Caco-2 (cell line): ENCODE results near the gene CCR5AS.

Source experiments
- BruUV-seq: library from RNA; stranded (reverse); fragments of 400-500 nt; replicated peaks from 2 replicates; lab custom pipeline; 2021; lab: Mats Ljungman, UMichigan
- CTCF ChIA-PET: fragments of 300-600 bp; sonication (Branson Sonifier 250); formaldehyde crosslinking; loops from one replicate; lab custom pipeline; 2022; ENCODE audit warnings: antibody characterized with exemption; lab: Charles Lee
- POLR2A ChIA-PET: fragments of 300-600 bp; sonication (Branson Sonifier 250); formaldehyde crosslinking; loops from one replicate; lab custom pipeline; 2022; ENCODE audit warnings: antibody characterized with exemption; lab: Charles Lee
- DNase-seq, 2 experiments: peaks; one replicate each; pipeline versions ENCODE4 v3.0.0 to v3.0.0-alpha.2; 2020 to 2022
- H3K27me3 ChIP-seq: replicated peaks from 2 replicates; pipeline ENCODE4 v1.6.0; 2011; ENCODE audit warnings: low read length; ENCODE audit not compliant: control insufficient read depth, insufficient read depth
- H3K36me3 ChIP-seq: 2 replicates; pipeline ENCODE4 v1.5.1; 2011; ENCODE audit warnings: low read length; ENCODE audit not compliant: control insufficient read depth, insufficient read depth
- H3K4me1 ChIP-seq: fragments of 250-450 bp; sonication (Bioruptor Pico); 2 replicates; pipeline ENCODE4 v1.5.1; 2020; ENCODE audit warnings: mild to moderate bottlenecking
- H3K4me3 ChIP-seq: 2 replicates; pipeline ENCODE4 v1.5.1; 2011; ENCODE audit warnings: low read depth, mild to moderate bottlenecking, control low read depth, low read length
- H3K9me3 ChIP-seq: fragments of 250-450 bp; sonication (Bioruptor Pico); 2 replicates; pipeline ENCODE4 v1.5.1; 2020; ENCODE audit warnings: mild to moderate bottlenecking, moderate library complexity
- H3K27ac Mint-ChIP-seq: one replicate; pipeline ENCODE4 v1.8.0; 2022; ENCODE audit warnings: mixed read lengths; ENCODE audit not compliant: unreplicated experiment
- H3K27me3 Mint-ChIP-seq: one replicate; pipeline ENCODE4 v1.8.0; 2022; ENCODE audit warnings: mixed read lengths; ENCODE audit not compliant: insufficient read depth, unreplicated experiment
- H3K36me3 Mint-ChIP-seq: one replicate; pipeline ENCODE4 v1.8.0; 2022; ENCODE audit warnings: mild to moderate bottlenecking, mixed read lengths; ENCODE audit not compliant: insufficient read depth, unreplicated experiment
- H3K4me1 Mint-ChIP-seq: one replicate; pipeline ENCODE4 v1.8.0; 2022; ENCODE audit warnings: low read depth, mixed read lengths; ENCODE audit not compliant: unreplicated experiment
- H3K4me3 Mint-ChIP-seq: one replicate; pipeline ENCODE4 v1.8.0; 2022; ENCODE audit warnings: mild to moderate bottlenecking, moderate library complexity, mixed read lengths; ENCODE audit not compliant: unreplicated experiment
- H3K9me3 Mint-ChIP-seq: one replicate; pipeline ENCODE4 v1.8.0; 2022; ENCODE audit warnings: mixed read lengths; ENCODE audit not compliant: unreplicated experiment
- CTCF ChIP-seq, 2 experiments: fragments of 200-600 bp in 1 of 2; IDR thresholded peaks; 1 replicate in 1 of 2; 2 replicates in 1 of 2; pipeline versions ENCODE4 v1.5.1 to v1.8.0; 2011 to 2022; ENCODE audit warnings: antibody characterized with exemption in 1 of 2, control low read depth in 1 of 2, inconsistent platforms in 1 of 2, low read depth in 1 of 2, low read length in 1 of 2, mild to moderate bottlenecking in 1 of 2, moderate library complexity in 1 of 2; ENCODE audit not compliant: insufficient read depth in 1 of 2, severe bottlenecking in 1 of 2, unreplicated experiment in 1 of 2
- intact Hi-C: fragments of 100-400 bp; cut with micrococcal nuclease; formaldehyde crosslinking; loops from one replicate; pipeline ENCODE4 v1.10.0; 2022; ENCODE audit not compliant: unreplicated experiment

Gene CCR5AS

GRCh38 chr3:46325645-46326300, 81.1 kb downstream of the CCR5AS start:
- Histone ChIP-seq H3K9me3 (no peaks in the 10 kb centered on the region), H3K36me3 (no peaks in the 10 kb centered on the region), H3K4me3 (no peak overlapping the region), H3K27me3 (no peaks in the 10 kb centered on the region), H3K4me1 (no peaks in the 10 kb centered on the region)
- no peak for DNase-seq
- ChIA-PET POLR2A (no interaction called here), CTCF (no interaction called here)
- Mint-ChIP-seq H3K4me3 (no peak overlapping the region), H3K36me3 (no peaks in the 10 kb centered on the region), H3K27ac (no peak overlapping the region), H3K9me3 (peaks cover 10% of the 10 kb centered on the region), H3K4me1 (no peaks in the 10 kb centered on the region), H3K27me3 (peaks cover 3% of the 10 kb centered on the region)
- no peak for TF ChIP-seq CTCF (IDR thresholded peaks at IDR 0.05; ENCODE audit: insufficient read depth in 1 of 2, low read depth in 1 of 2, low read length in 1 of 2, severe bottlenecking in 1 of 2, unreplicated experiment in 1 of 2)
- no TSS peak for BruUV-seq
- intact Hi-C loops: no loop called here

GRCh38 chr3:46324036-46324435, 82.8 kb downstream of the CCR5AS start:
- Mint-ChIP-seq H3K27ac (no peak overlapping the region), H3K4me1 (no peaks in the 10 kb centered on the region), H3K4me3 (no peak overlapping the region), H3K27me3 (peaks cover 3% of the 10 kb centered on the region), H3K9me3 (peaks cover 10% of the 10 kb centered on the region), H3K36me3 (no peaks in the 10 kb centered on the region)
- intact Hi-C loops: no loop called here
- Histone ChIP-seq H3K4me3 (no peak overlapping the region), H3K4me1 (no peaks in the 10 kb centered on the region), H3K9me3 (0 out of 2 replicates have a peak, but pooled peaks cover 4% of the 10 kb centered on the region), H3K27me3 (no peaks in the 10 kb centered on the region), H3K36me3 (no peaks in the 10 kb centered on the region)
- CTCF ChIA-PET: interaction anchor here (0.6 kb wide), 1 partner anchor 500 kb away, joined by 3 read pairs; no protein-coding TSS in a partner anchor
- no peak for DNase-seq
- POLR2A ChIA-PET: no interaction called here
- TF ChIP-seq CTCF (IDR thresholded peaks at IDR 0.05; ENCODE audit: insufficient read depth in 1 of 2, low read depth in 1 of 2, low read length in 1 of 2, severe bottlenecking in 1 of 2, unreplicated experiment in 1 of 2): no peak
- BruUV-seq: no TSS peak

- POLR2A ChIA-PET: no interaction called here
- CTCF ChIA-PET: no interaction called here
- no peak for TF ChIP-seq CTCF (IDR thresholded peaks at IDR 0.05; ENCODE audit: insufficient read depth in 1 of 2, low read depth in 1 of 2, low read length in 1 of 2, severe bottlenecking in 1 of 2, unreplicated experiment in 1 of 2)
Measured at GRCh38 chr3:46321461-46322104, 85.3 kb downstream of the CCR5AS start.

More at GRCh38 chr3:46321461-46322104, 85.3 kb downstream of the CCR5AS start:
- no peaks in the 10 kb centered on the region for H3K4me1 Mint-ChIP-seq
- peaks cover 3% of the 10 kb centered on the region for H3K27me3 Mint-ChIP-seq
- no peaks in the 10 kb centered on the region for H3K4me1 ChIP-seq
- 0 out of 2 replicates have a peak, but pooled peaks cover 4% of the 10 kb centered on the region for H3K9me3 ChIP-seq
- H3K4me3 Mint-ChIP-seq: no peak overlapping the region
- no peak overlapping the region for H3K4me3 ChIP-seq
- intact Hi-C loops: no loop called here
- no peak for DNase-seq
- no peaks in the 10 kb centered on the region for H3K27me3 ChIP-seq
- H3K9me3 Mint-ChIP-seq: peaks cover 29% of the 10 kb centered on the region
- no peaks in the 10 kb centered on the region for H3K36me3 Mint-ChIP-seq
- H3K27ac Mint-ChIP-seq: no peak overlapping the region
- H3K36me3 ChIP-seq: no peaks in the 10 kb centered on the region
- BruUV-seq: no TSS peak
